Measurements from ENCODE around the gene GARIN5A. TPM values are rescaled to one million over a fixed set of nuclear protein-coding genes. Genes with fewer than 3 reads are reported as not detected.

GARIN5A gene
- polyA plus RNA-seq, 1 of the 3 experiments (the other 2 are of a cell fraction), result 1.3 TPM

GRCh38 chr19:50495020-50495531 is 18.4 kb upstream of the GARIN5A start:
- TF ChIP-seq TAF1 (IDR thresholded peaks at IDR 0.05; ENCODE audit: borderline replicate concordance, low read depth, low read length), result no peak
- TF ChIP-seq EZH2phosphoT487 (IDR thresholded peaks at IDR 0.05; ENCODE audit: borderline replicate concordance, low read depth), result no peak
- no peak for TF ChIP-seq POLR2AphosphoS5 (IDR thresholded peaks at IDR 0.05; ENCODE audit: low read depth, low read length)
- no peak for TF ChIP-seq TCF12 (IDR thresholded peaks at IDR 0.05)
- no peak for TF ChIP-seq SMC3 (IDR thresholded peaks at IDR 0.05; ENCODE audit: low read depth, low read length)
- TF ChIP-seq, protein P1, sequence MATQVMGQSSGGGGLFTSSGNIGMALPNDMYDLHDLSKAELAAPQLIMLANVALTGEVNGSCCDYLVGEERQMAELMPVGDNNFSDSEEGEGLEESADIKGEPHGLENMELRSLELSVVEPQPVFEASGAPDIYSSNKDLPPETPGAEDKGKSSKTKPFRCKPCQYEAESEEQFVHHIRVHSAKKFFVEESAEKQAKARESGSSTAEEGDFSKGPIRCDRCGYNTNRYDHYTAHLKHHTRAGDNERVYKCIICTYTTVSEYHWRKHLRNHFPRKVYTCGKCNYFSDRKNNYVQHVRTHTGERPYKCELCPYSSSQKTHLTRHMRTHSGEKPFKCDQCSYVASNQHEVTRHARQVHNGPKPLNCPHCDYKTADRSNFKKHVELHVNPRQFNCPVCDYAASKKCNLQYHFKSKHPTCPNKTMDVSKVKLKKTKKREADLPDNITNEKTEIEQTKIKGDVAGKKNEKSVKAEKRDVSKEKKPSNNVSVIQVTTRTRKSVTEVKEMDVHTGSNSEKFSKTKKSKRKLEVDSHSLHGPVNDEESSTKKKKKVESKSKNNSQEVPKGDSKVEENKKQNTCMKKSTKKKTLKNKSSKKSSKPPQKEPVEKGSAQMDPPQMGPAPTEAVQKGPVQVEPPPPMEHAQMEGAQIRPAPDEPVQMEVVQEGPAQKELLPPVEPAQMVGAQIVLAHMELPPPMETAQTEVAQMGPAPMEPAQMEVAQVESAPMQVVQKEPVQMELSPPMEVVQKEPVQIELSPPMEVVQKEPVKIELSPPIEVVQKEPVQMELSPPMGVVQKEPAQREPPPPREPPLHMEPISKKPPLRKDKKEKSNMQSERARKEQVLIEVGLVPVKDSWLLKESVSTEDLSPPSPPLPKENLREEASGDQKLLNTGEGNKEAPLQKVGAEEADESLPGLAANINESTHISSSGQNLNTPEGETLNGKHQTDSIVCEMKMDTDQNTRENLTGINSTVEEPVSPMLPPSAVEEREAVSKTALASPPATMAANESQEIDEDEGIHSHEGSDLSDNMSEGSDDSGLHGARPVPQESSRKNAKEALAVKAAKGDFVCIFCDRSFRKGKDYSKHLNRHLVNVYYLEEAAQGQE (IDR thresholded peaks at IDR 0.05; ENCODE audit: low read depth, low read length), result no peak
- TF ChIP-seq, protein P2, sequence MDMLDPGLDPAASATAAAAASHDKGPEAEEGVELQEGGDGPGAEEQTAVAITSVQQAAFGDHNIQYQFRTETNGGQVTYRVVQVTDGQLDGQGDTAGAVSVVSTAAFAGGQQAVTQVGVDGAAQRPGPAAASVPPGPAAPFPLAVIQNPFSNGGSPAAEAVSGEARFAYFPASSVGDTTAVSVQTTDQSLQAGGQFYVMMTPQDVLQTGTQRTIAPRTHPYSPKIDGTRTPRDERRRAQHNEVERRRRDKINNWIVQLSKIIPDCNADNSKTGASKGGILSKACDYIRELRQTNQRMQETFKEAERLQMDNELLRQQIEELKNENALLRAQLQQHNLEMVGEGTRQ (IDR thresholded peaks at IDR 0.05; ENCODE audit: borderline replicate concordance, low read depth, low read length), result no peak
- no peak for TF ChIP-seq CHD2 (IDR thresholded peaks at IDR 0.05; ENCODE audit: low read length, partially characterized antibody)
- TF ChIP-seq YY1 (IDR thresholded peaks at IDR 0.05; ENCODE audit: low read depth), result no peak
- TF ChIP-seq ELF1 (IDR thresholded peaks at IDR 0.05), result no peak
- TF ChIP-seq, protein P3, sequence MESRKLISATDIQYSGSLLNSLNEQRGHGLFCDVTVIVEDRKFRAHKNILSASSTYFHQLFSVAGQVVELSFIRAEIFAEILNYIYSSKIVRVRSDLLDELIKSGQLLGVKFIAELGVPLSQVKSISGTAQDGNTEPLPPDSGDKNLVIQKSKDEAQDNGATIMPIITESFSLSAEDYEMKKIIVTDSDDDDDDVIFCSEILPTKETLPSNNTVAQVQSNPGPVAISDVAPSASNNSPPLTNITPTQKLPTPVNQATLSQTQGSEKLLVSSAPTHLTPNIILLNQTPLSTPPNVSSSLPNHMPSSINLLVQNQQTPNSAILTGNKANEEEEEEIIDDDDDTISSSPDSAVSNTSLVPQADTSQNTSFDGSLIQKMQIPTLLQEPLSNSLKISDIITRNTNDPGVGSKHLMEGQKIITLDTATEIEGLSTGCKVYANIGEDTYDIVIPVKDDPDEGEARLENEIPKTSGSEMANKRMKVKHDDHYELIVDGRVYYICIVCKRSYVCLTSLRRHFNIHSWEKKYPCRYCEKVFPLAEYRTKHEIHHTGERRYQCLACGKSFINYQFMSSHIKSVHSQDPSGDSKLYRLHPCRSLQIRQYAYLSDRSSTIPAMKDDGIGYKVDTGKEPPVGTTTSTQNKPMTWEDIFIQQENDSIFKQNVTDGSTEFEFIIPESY (IDR thresholded peaks at IDR 0.05; ENCODE audit: borderline replicate concordance, low read depth), result no peak
- no peak for TF ChIP-seq MEF2A (IDR thresholded peaks at IDR 0.05; ENCODE audit: borderline replicate concordance, low read depth)
- TF ChIP-seq RCOR1 (IDR thresholded peaks at IDR 0.05; ENCODE audit: low read length), result no peak
- TF ChIP-seq FOXM1 (IDR thresholded peaks at IDR 0.05; ENCODE audit: low read depth), result no peak
- no peak for TF ChIP-seq RAD21 (IDR thresholded peaks at IDR 0.05; ENCODE audit: low read length)
- TF ChIP-seq MXI1 (IDR thresholded peaks at IDR 0.05; ENCODE audit: low read depth, low read length), result no peak
- TF ChIP-seq EP300 (IDR thresholded peaks at IDR 0.05; ENCODE audit: borderline replicate concordance in 1 of 2, low read depth in 1 of 2, low read length in 1 of 2), result no peak
- TF ChIP-seq CTCF (IDR thresholded peaks at IDR 0.05), result no peak
- TF ChIP-seq NRF1 (IDR thresholded peaks at IDR 0.05; ENCODE audit: low read depth, low read length), result no peak
- TF ChIP-seq RFX5 (IDR thresholded peaks at IDR 0.05; ENCODE audit: low read length), result no peak
- no peak for DNase-seq
- ChIA-PET POLR2A (no interaction called here), CTCF (no interaction called here)
- Histone ChIP-seq H3K4me1 (ENCODE audit: control insufficient read depth in 1 of 2, insufficient read depth in 2 of 2, low read depth in 1 of 2, low read length in 1 of 2) (peaks cover 0 to 4% of the 10 kb centered on the region in 2 experiments; a peak in 1 of 4 replicates), H3F3A (replicated peaks; ENCODE audit: insufficient read depth) (no peaks in the 10 kb centered on the region), H3K9me2 (no peaks in the 10 kb centered on the region), H3K27ac (ENCODE audit: low read depth in 2 of 2, low read length in 1 of 2) (no peak overlapping the region), H3K79me2 (ENCODE audit: insufficient read depth) (no peaks in the 10 kb centered on the region), H4K20me1 (ENCODE audit: insufficient read depth) (no peaks in the 10 kb centered on the region), H3K9me3 (no peaks in the 10 kb centered on the region), H3K4me3 (ENCODE audit: low read depth in 2 of 2, low read length in 1 of 2) (no peak overlapping the region), H3K9ac (no peak overlapping the region), H3K36me3 (replicated peaks in 1 of 2; ENCODE audit: control insufficient read depth in 1 of 2, insufficient read depth in 2 of 2, low read length in 1 of 2) (no peaks in the 10 kb centered on the region), H2AFZ (ENCODE audit: low read depth) (no peak overlapping the region), H3K27me3 (ENCODE audit: insufficient read depth) (peaks cover 5% of the 10 kb centered on the region; the same call in 1 of the 2 replicates), H3K4me2 (no peak overlapping the region)
- WGBS (ENCODE audit: low lambda C conversion rate), result 51% methylated on average over 5 of the region's 5 CpGs

Measured in SK-N-SH (cell line).